AG09309 (cell line): ENCODE data around the gene AKAP14.

Experiments
- DNase-seq: peaks from one replicate; pipeline ENCODE4 v3.0.0-alpha.2; 2010; ENCODE audit warnings: low read depth
- H3K4me3 ChIP-seq: 2 replicates; pipeline ENCODE4 v1.5.1; 2011; ENCODE audit warnings: mild to moderate bottlenecking, low read depth, low read length, moderate library complexity; ENCODE audit not compliant: control insufficient read depth
- TF ChIP-seq, protein P1 (sequence below): IDR thresholded peaks from 2 replicates; pipeline ENCODE4 v1.5.1; 2011; ENCODE audit warnings: mild to moderate bottlenecking, low read depth, low read length, inconsistent platforms; ENCODE audit not compliant: insufficient read depth, control insufficient read depth; ENCODE audit errors: missing control alignments

AKAP14 gene

DNA sequence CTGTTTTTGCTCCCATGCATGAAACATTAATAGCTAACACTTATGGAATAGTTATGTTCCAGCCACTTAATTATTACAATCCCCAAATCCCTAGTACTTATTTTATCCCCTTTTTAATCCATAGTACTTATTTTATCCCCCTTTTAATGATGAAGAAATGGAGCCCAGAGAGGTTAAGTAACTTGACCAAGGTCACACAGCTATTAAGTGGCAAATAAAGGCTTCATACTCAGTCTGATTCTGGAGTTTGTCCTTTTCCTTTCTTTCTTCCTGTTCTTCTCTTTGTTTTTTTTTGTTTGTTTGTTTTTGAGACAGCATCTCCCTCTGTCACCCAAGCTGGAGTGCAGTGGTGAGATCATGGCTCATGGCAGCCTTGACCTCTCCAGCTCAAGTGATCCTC lies 45.6 kb downstream of the AKAP14 start:
- no peak overlapping the region for H3K4me3 ChIP-seq
- DNase-seq: no peak
- TF ChIP-seq, protein P1, sequence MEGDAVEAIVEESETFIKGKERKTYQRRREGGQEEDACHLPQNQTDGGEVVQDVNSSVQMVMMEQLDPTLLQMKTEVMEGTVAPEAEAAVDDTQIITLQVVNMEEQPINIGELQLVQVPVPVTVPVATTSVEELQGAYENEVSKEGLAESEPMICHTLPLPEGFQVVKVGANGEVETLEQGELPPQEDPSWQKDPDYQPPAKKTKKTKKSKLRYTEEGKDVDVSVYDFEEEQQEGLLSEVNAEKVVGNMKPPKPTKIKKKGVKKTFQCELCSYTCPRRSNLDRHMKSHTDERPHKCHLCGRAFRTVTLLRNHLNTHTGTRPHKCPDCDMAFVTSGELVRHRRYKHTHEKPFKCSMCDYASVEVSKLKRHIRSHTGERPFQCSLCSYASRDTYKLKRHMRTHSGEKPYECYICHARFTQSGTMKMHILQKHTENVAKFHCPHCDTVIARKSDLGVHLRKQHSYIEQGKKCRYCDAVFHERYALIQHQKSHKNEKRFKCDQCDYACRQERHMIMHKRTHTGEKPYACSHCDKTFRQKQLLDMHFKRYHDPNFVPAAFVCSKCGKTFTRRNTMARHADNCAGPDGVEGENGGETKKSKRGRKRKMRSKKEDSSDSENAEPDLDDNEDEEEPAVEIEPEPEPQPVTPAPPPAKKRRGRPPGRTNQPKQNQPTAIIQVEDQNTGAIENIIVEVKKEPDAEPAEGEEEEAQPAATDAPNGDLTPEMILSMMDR: no peak

DNA sequence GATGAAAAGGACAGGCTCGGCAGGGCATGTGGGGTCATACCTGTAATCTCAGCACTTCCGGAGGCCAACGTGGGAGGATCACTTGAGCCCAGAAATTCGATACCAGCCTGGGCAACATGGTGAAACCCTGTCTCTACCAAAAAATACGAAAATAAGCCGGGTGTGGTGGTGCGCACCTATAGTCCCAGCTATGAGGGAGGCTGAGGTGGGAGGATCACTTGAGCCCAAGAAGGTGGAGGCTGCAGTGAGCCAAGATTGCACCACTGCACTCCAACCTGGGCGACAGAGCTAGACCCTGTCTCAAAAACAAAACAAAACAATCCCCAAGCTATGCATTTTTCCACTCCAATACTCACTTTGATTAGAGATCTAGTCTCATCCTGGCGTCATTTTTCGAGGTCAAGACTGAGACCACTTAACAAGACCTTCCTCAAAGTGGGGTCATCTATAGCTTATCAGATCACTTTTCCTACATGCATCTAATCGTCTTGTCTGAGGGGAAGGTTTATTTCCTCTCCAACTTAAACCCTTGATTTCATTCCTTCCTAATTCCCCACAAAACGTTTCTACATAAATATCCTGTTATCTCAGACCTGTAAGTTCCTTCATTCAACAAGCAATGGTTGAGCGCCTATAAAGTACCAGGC lies 46.6 kb downstream of the AKAP14 start:
- TF ChIP-seq, protein P1: no peak
- no peak for DNase-seq
- peak overlapping the region; percentile 85 for H3K4me3 ChIP-seq

DNA sequence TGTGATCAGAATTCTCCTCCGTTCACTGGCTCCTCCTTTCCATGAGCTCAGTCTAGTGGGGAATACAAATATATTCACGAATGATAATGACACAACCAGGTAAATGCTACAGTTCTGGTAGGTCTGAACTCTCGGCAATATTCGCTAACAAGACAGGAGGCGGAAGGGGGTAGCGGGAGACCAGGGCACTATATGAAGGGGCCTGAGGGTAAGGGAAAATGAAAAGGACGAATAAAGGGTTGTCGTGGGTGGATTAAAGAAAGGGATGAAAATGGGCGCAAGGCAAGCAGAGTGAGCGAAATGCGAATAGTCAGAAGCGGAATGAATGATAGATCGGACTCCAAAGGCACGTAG lies 47.1 kb downstream of the AKAP14 start:
- TF ChIP-seq, protein P1: no peak
- peak overlapping the region; percentile 85 for H3K4me3 ChIP-seq
- DNase-seq: no peak

DNA sequence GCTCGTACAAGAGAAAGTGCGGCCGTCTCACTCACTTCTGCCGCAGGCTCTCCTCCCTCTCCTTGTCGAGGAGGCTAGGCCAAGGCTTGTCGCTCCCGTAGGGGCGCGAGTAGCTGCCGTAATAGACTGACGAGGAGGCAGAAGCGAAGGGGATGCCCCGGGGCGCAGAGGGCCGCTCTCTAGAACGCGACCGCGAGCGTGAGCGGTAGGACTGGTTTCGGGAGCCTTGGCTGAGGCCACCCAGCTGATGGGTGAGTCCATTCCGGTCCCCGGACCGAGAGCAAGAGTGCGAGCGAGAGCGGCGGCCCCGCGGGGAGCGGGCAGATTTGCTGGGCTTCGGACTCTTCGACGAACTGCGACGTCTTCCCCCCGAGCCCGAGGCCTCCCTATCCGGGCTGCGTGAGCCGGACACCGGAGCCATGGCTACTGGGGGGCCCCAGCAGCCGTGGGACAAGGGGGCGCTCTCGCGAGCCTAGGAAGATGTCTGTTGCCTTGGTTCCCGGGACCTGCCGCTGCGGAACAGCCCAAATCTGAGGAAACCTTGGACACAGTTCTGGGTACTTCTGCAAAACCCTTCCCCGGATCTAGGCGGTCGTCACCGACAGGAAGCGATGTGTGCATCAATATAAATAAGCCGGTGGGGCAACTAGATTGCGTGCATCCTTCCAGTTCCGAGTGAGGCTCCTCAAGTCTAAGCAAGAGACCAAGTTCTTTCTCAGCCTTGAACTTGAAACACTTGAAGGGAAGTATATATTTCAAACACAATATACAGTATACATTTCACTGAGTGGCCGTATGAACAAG lies 47.7 kb downstream of the AKAP14 start, which contains the start of gene NKAP:
NKAP (minus strand) TSS at position 567 of the 804 bp plus-strand sequence; CDS start at position 421, 146 bp downstream.
- peak within 1 kb of the TSS; percentile 85 for H3K4me3 ChIP-seq
- TF ChIP-seq, protein P1: no peak
- peak; percentile 83 for DNase-seq

DNA sequence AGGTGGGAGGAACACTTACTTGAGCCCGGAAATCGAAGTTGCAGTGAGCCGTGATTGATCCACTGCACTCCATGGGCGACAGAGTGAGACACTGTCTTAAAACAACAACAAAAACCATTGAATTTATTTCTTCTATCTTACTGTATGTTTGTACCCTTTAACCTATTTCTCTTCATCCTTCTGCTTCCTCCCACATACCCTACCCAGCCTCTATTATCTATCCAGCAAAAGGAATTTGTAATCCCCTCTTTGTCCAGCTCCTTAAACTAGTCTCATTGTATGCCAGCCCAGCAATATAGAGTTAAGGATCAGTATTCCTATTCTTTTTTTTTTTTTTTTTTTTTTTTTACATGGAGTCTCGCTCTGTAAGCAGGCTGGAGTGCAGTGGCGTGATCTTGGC lies 49.8 kb downstream of the AKAP14 start:
- H3K4me3 ChIP-seq: no peak overlapping the region
- no peak for DNase-seq
- TF ChIP-seq, protein P1: no peak

DNA sequence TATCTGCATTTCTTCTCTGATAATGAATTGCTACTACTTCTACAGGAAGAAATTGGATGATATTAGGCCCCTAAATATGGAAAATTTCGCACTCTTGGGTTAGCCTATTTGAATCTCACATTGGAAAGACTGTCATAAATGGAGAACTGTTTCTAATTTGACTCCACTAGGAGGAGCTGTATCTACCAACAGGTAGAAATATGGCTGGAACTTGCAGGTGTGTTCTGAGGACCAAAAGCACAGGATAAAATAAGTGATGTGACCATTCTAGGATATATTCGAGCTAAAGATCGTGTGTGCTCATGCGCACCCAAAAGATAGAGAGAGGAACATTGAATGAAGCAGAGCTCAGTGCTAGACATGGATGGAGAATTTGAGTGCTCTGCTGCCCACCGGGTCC lies 52.7 kb downstream of the AKAP14 start:
- TF ChIP-seq, protein P1: no peak
- H3K4me3 ChIP-seq: no peak overlapping the region
- no peak for DNase-seq
